Stimulated activated naive CD4-positive, alpha-beta T cell treated with Interleukin-2 at 50 U/mL for 16 hours (primary cell): ENCODE measurements around the gene FHOD3.
"Not testable (repeated sequence)": the region's sequence is repeated elsewhere in the genome, so short reads cannot be mapped to it uniquely, and the experiment has no call there.

ENCODE experiments used
- DNase-seq: peaks from one replicate; lab custom pipeline; 2025; lab: John Stamatoyannopoulos, UW

Gene FHOD3

DNA sequence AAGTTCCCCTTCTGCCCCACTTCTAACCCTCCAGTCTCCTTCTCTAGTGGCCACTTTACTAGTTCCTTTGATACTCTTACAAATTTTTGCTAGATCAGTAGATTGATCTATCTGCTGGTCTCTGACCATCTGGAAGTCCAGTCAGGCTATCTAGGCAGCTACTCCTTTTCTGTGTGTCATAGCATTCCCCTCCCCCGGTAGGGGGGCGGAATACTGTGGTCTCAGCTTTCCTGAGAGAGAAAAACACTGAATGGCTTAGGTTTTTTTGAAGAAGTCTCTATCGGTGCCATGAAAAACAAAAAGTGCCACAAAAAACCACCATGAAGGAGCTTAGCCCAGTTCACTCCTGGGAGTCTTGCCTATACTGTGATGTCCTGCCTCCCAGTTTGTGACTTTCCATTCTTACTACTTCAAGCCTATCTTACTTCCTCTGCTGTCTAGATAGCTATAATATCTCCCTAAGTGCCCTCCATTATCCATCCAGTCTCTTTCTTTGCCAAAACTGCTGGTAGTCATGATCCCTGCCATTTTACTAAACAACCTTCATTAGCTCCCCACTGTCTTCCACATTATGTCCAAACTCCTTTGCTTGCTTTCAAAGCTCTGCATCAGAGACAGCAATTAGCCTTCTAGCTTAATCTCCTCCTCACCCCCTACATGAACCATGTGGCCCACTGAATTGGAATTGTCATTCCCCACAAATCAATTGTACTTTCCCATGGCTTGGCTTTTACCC is 501.4 kb downstream of the FHOD3 start:
- no peak for DNase-seq

- no peak for DNase-seq
Observed at GRCh38 chr18:36805105-36805504, 507.6 kb downstream of the FHOD3 start.

DNA sequence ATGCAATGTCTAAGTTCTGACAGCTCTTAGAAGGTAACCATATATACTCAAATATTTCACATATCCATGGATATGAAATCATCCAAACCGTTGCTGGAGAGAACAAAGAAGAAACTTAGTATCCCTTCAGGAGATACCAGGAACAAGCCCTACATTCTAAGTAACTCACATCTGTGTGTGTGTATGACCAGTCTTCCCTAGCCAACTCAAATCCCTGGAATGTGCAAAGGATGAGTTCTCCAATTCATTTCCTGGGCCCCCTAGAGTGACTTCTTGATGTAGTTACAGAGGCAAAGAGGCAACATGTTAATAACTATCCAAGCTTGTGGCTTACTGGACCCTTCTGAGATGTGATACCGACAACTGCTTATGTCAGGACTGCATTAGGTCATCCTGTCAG is 511.2 kb downstream of the FHOD3 start:
- DNase-seq = no peak

GRCh38 chr18:36809590-36810381 is 512.3 kb downstream of the FHOD3 start:
- DNase-seq = no peak

- DNase-seq = no peak
Observed at GRCh38 chr18:36811430-36811829, 513.9 kb downstream of the FHOD3 start.

- DNase-seq = no peak
Observed at GRCh38 chr18:36811955-36812354, 514.4 kb downstream of the FHOD3 start.

DNA sequence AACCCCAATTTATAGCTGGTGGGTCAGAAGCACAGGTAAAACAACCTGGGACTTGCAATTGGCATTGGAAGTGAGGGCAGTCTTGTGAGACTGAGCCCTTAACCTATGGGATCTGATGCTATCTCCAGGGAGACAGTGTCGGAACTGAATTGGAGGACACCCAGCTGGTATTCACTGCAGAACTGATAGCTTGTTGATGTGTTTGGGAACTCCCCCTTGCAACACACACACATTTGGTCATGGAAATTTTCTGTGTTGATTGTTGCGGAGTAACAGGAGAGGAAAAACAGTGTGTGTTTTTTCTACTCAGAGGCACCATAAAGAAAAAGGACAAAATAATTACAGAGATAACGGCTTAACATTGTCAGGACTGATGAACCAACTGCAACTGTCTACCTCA is 515.2 kb downstream of the FHOD3 start:
- no peak for DNase-seq

DNA sequence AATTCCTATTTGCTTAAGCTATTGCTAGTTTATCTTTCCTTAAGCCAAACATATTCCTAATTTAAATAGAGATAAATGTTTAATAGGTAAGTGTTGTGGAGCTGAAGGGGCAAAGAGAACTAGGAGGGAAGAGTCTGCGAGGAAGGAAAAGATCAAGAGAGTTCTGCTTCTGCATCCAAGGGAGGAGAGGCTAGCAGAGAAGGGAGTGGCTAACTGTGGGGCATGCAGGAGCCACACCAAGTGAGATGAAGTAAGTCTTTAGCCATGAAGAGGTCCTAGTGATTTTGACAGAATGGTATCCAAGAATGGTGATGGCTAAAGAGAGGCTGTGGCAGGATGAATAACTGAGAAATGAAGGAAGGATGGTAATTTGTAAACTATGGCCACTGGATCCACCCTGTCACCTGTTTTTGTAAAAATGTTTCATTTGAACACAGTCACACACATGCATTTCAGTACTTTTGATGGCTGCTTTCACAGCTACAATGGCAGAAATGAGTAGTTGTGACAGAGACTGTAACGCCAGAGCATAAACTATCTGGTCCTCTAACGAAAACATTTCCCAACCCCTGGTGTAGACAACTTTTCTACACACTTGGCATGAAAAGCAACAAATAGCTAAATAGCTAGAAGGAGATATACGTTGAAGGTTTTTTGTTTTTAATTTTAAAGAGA is 515.7 kb downstream of the FHOD3 start:
- DNase-seq = no peak

DNA sequence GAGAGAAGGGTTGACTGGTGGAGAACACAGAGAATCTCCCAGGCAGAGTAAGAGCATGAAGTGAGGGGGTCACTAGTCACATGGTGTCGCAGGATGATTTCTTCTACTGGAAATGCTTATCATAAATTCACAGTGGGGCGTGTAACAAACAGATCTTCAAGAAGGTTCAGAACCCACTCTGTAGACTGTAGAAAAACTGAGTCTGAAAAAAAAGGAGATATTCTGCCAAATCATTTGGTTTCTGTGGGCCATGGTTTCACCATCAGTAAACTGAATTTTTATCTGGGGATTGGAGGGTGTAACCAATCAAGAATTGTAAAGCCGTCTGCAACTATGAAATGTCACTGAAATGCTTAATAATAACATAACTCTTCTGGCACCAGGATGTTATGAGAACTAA is 516.3 kb downstream of the FHOD3 start:
- DNase-seq = no peak

DNA sequence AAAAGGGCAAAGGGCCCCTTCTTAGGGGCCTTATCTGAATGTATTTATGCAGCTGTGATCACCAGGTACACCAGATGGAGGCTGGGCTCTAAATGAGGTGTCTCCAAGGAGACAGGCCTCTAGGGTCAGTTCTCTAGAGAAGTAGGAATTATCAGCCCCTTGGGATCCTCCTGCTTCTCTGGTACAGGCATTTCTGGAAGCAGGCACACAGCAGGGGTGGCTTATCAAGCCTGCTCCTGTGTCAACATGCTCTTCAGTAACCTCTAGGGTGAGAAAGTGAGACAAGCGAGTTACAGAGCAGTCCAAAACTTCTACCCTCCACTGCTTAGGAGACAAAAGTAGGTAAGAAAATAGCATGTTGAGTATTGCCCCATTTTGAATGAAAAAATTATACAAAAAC is 517.5 kb downstream of the FHOD3 start:
- DNase-seq = no peak

GRCh38 chr18:36816096-36816495 is 518.6 kb downstream of the FHOD3 start:
- DNase-seq = not testable (repeated sequence)

DNA sequence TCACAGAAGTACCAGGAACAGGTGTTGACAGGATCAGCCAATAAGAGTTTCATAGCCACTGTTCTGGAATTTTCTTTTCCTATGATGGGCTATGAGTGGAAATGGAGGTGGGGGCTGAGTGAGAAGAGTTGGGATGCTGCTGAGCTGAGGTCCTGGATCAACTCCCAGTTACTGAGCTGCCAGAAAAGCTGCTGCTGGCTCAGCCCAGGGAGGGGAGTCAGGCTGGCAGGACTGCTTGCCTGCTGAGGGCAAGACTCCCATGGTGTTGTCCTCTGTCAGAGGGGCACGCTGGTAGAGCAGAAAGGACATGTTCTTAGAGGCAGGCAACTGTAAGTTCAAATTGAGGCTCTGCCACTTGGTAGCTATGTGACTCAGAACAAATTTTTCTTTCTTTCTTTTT is 519.5 kb downstream of the FHOD3 start:
- DNase-seq = no peak

GRCh38 chr18:36818652-36819051 is 521.1 kb downstream of the FHOD3 start:
- no peak for DNase-seq

DNA sequence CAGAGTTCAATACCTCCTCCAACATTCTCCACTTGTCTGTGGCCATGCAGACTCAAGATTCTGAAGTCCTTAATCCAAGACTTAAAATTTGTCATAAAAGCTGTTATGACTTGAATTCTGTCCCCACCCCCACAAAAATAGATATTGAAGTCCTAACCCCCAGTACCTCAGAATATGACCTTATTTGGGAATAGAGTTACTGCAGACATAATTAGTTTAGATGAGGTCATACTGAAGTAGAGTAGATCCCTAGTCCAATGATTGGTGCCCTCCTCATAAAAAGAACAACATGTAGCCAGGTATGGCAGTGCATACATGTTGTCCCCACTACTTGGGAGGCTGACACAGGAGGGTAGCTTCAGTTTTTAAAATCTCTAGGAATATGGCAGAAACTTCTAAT is 522.1 kb downstream of the FHOD3 start:
- no peak for DNase-seq

GRCh38 chr18:36821681-36822080 is 524.2 kb downstream of the FHOD3 start:
- DNase-seq = no peak

DNA sequence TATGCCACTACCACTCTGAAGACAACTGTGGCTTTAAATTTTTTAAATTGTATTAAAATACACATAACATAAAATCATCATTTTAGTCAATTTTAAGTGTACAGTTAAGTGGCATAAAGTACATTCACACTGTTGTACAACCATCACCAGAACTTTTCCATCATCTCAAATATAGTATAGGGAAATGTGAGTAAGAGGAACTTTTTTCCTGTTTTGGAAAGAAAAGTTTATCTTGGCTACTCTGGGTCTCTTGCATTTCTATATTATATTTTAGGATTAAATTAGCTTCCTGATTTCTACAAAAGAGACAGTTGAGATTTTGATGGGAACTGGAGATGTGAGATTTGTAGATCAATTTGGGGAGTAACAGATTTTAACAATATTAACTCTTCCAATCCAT is 528.0 kb downstream of the FHOD3 start:
- DNase-seq = no peak

GRCh38 chr18:36826556-36826955 is 529.0 kb downstream of the FHOD3 start:
- DNase-seq = no peak

GRCh38 chr18:36828157-36828629 is 530.7 kb downstream of the FHOD3 start:
- no peak for DNase-seq

- peak; percentile 85 for DNase-seq
Observed at GRCh38 chr18:36828630-36829361, 531.3 kb downstream of the FHOD3 start, which contains the start of the genes KIAA1328 and TPGS2. Gene KIAA1328 (plus strand): TSS chr18:36829127. CDS start chr18:36829139, 12 bp downstream. Gene TPGS2 (minus strand): TSS chr18:36829002. CDS start chr18:36828767, 235 bp downstream.
